NCI-H128 (cell line): ENCODE measurements around the gene C4A.
"Not testable (repeated sequence)": the region's sequence is repeated elsewhere in the genome, so short reads cannot be mapped to it uniquely, and the experiment has no call there.

ENCODE experiments used
- DNase-seq: peaks from one replicate; lab custom pipeline; 2025; ENCODE audit not compliant: unreplicated experiment; lab: John Stamatoyannopoulos, UW

C4A gene

DNA sequence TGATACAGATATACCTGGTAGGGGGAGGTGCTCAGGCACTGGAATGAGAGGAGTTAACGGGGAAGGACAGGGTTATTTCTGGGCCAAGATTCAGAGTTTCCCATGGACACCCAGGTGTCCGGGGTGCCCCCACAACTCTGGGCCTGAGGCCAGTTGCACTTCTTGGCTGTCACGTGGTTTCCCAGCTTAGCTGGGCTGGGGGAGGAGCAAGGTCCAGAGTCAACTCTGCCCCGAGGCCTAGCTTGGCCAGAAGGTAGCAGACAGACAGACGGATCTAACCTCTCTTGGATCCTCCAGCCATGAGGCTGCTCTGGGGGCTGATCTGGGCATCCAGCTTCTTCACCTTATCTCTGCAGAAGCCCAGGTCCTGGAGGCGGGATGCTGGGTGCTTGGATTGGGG lies 32.7 kb downstream of the C4A start, which contains the start of gene C4B:
TSS of gene C4B (plus strand) at position 249 of the 400 bp plus-strand sequence. CDS start at position 300, 51 bp downstream.
- DNase-seq = not testable (repeated sequence)

DNA sequence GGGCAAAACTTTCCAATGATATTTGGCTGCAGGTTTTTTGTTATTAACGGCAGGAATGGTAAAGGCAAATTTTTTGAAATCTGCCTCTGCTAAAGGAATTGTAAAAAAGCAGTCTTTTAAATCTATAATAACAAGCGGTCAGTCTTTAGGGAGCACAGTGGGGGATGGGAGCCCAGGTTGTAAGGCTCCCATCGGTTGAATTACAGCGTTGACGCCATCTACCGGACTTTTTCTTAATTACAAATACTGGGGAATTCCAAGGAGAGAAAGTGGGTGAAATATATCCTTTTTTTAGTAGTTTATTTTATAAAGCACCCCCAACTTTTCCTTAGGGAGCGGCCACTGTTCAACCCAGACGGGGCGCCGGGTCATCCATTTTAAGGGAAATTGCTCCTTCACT lies 40.2 kb downstream of the C4A start:
- not testable (repeated sequence) for DNase-seq

DNA sequence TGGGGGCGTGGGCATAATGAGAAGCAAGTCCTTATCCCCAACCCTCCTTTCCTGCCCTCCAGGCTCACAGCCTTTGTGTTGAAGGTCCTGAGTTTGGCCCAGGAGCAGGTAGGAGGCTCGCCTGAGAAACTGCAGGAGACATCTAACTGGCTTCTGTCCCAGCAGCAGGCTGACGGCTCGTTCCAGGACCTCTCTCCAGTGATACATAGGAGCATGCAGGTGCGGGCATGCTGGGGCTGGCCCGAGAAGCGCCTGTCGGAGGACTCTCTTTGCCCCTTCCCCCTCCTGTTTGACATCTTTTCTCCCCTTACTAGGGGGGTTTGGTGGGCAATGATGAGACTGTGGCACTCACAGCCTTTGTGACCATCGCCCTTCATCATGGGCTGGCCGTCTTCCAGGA lies 46.8 kb downstream of the C4A start:
- not testable (repeated sequence) for DNase-seq

DNA sequence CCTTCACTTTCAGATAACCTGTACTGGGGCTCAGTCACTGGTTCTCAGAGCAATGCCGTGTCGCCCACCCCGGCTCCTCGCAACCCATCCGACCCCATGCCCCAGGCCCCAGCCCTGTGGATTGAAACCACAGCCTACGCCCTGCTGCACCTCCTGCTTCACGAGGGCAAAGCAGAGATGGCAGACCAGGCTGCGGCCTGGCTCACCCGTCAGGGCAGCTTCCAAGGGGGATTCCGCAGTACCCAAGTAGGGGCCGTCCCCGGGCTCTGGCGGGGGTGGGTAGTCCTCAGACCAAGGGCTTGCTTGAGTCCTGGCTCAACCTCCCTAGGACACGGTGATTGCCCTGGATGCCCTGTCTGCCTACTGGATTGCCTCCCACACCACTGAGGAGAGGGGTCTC lies 47.7 kb downstream of the C4A start:
- not testable (repeated sequence) for DNase-seq

DNA sequence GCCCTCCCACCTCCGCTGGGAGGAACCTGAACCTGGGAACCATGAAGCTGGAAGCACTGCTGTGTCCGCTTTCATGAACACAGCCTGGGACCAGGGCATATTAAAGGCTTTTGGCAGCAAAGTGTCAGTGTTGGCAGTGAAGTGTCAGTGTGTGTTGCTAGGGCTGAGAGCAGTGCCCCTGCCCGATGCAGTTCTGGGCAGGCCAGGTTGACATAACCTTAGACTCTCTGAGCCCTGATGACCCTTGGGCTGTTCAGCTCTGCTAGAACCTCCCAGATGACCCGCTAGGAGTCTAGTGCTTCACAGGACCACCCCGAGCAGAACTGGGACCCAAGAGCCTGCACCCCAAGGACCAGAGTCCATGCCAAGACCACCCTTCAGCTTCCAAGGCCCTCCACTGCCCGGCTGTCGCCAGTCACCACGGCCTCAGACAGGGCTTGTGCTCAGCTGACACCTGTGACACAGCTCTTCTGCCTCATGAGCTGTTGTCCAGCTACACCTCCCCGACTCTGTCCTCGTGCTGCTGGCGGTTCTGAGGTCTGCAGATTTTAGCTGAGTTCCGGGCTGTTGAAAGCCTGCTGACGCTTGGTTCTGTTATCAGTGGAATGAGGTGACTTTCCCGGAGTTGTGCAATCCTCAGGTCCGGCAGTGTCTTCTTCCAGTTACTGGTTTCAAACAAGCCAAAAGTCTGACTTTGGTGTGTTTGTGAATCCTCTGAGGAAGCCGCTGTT lies 53.6 kb downstream of the C4A start:
- not testable (repeated sequence) for DNase-seq

DNA sequence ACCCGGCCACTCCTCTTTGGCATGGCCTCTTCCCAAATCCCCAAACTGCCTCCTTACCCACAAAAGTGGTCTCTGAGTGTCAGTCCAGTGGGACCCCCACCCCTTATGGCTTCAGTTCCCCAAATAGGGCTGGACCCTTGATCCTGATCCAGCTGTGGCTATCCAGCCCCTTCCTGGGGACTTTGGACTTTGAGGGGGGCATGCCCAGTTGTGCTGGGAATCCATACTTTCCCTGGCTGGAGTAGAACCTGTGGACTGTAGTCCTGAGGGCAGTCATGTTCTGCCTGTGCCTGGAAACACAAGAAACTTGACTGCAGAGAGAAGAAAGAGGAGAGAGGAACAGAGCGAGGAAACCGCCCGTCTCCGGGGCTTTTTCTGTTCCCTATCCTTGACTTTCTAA lies 55.3 kb downstream of the C4A start:
- not testable (repeated sequence) for DNase-seq

DNA sequence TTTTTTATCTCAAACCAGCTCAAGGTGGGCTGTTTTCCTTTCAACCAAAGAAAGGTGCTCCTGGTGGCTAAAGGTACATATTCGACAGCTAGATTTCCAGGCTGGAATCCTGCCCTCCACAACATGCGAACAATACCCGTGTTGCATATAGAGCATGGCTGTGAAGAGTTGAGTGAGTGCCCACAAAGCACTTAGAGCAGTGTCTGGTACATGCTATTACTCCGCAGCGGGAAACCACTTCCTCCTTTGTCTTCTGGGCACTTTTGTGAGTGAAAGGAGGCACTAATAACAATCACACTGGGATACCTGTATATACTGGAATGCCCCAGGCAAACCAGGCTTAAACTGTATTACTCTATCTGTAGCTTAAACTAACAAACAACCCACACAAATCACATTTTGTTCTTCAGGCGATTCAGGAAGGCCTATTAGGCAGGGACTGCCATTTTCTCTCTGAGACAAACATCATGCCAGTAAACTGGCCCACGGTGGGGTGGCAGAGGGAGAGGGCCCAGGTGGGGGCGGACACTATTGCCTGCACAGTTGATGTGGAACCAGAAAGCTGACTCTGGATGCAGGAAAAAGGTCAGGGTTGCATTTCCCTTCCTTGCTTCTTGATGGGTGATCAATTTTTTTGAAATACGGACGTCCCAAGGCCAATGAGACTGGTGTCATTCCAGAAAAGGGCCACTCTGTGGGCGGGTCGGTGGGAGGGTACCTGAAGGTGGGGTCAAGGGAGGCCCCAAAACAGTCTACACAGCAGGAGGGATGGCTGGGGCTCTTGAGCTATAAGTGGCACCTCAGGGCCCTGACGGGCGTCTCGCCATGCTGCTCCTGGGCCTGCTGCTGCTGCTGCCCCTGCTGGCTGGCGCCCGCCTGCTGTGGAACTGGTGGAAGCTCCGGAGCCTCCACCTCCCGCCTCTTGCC lies 56.0 kb downstream of the C4A start, which contains the start of gene CYP21A2:
TSS of gene CYP21A2 (plus strand) at position 818 of the 927 bp plus-strand sequence. CDS start at position 826, 8 bp downstream.
- DNase-seq = not testable (repeated sequence)

DNA sequence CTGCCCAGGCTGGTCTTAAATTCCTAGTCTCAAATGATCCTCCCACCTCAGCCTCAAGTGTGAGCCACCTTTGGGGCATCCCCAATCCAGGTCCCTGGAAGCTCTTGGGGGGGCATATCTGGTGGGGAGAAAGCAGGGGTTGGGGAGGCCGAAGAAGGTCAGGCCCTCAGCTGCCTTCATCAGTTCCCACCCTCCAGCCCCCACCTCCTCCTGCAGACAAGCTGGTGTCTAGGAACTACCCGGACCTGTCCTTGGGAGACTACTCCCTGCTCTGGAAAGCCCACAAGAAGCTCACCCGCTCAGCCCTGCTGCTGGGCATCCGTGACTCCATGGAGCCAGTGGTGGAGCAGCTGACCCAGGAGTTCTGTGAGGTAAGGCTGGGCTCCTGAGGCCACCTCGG lies 57.0 kb downstream of the C4A start:
- not testable (repeated sequence) for DNase-seq

DNA sequence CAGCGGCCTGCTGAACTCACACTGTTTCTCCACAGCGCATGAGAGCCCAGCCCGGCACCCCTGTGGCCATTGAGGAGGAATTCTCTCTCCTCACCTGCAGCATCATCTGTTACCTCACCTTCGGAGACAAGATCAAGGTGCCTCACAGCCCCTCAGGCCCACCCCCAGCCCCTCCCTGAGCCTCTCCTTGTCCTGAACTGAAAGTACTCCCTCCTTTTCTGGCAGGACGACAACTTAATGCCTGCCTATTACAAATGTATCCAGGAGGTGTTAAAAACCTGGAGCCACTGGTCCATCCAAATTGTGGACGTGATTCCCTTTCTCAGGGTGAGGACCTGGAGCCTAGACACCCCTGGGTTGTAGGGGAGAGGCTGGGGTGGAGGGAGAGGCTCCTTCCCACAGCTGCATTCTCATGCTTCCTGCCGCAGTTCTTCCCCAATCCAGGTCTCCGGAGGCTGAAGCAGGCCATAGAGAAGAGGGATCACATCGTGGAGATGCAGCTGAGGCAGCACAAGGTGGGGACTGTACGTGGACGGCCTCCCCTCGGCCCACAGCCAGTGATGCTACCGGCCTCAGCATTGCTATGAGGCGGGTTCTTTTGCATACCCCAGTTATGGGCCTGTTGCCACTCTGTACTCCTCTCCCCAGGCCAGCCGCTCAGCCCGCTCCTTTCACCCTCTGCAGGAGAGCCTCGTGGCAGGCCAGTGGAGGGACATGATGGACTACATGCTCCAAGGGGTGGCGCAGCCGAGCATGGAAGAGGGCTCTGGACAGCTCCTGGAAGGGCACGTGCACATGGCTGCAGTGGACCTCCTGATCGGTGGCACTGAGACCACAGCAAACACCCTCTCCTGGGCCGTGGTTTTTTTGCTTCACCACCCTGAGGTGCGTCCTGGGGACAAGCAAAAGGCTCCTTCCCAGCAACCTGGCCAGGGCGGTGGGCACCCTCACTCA lies 57.7 kb downstream of the C4A start:
- not testable (repeated sequence) for DNase-seq

DNA sequence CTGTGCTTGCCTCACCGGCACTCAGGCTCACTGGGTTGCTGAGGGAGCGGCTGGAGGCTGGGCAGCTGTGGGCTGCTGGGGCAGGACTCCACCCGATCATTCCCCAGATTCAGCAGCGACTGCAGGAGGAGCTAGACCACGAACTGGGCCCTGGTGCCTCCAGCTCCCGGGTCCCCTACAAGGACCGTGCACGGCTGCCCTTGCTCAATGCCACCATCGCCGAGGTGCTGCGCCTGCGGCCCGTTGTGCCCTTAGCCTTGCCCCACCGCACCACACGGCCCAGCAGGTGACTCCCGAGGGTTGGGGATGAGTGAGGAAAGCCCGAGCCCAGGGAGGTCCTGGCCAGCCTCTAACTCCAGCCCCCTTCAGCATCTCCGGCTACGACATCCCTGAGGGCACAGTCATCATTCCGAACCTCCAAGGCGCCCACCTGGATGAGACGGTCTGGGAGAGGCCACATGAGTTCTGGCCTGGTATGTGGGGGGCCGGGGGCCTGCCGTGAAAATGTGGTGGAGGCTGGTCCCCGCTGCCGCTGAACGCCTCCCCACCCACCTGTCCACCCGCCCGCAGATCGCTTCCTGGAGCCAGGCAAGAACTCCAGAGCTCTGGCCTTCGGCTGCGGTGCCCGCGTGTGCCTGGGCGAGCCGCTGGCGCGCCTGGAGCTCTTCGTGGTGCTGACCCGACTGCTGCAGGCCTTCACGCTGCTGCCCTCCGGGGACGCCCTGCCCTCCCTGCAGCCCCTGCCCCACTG lies 58.6 kb downstream of the C4A start:
- DNase-seq = not testable (repeated sequence)

DNA sequence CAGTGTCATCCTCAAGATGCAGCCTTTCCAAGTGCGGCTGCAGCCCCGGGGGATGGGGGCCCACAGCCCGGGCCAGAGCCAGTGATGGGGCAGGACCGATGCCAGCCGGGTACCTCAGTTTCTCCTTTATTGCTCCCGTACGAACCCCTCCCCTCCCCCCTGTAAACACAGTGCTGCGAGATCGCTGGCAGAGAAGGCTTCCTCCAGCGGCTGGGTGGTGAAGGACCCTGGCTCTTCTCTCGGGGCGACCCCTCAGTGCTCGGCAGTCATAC lies 59.1 kb downstream of the C4A start:
- DNase-seq = not testable (repeated sequence)

DNA sequence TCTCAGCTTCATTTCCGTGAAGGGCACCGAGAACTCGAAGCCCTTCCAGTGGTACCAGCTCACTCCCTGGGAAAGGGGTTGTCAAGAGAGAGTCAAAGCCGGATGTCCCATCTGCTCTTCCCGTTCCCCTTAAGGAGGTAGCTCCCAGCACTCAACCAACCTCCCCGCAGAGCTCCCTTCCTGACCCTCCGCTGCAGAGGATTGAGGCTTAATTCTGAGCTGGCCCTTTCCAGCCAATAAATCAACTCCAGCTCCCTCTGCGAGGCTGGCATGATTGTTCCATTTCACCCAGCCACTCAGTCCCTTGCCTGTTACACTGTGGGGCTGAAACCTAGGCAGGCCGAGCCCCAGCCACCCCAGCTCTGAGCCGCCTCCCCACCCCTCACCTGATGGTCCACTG lies 59.5 kb downstream of the C4A start:
- DNase-seq = not testable (repeated sequence)

DNA sequence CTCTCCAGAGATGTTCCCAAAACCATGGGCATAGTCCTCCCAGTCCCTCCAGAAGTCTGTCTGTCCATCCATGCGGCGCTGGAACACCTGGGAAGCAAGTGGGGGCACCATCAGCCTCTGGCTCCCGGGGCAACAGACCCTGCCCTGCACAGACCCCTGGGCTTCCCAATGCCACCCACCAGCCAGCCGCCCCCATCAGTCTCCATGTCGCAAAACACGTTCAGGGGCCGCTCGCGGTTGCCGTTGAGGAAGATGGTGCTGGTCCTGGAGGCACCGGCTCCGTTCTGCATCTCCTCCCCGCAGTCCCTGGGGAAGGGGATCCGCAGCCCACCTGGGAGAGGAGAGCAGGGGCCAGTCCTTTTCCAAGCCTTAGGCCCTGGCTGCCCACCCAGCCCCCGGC lies 60.4 kb downstream of the C4A start:
- not testable (repeated sequence) for DNase-seq

DNA sequence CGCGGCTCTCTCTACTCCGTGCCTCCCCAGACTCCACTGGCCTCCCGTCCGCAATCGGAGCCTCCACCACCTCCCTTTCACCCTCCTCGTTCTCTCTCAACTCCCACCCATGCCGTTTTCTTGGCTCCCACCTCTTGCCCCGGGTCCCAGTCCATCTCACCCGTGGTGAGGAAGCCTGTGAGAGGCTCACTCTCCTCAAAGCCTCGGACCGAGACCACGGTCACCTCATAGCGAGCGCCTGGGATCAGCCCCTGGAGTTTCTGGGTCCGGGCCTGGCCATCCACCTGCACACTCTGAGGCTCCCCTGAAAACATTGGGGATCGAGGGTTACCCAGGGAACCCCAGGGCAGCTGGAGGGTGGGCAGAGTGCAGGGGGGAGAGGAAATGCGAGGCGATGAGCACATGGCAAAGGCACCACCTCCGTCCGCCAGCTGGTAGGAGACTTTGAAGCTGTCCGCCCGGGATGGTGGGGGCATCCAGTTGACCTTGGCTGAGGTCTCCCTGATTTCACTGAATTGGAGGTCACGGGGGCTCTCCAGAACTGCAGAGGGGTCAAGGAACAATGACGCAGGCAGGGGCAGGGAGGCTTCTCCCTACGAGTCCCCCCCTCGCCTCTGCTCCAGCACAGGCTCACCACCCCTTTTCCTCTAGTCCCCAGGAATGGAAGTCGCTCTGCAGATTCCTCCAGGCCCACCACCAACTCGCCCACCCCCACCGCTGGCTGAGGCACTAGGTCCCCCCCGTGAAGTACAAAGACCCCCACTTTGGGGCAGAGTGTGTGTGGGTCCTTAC lies 61.9 kb downstream of the C4A start:
- not testable (repeated sequence) for DNase-seq

DNA sequence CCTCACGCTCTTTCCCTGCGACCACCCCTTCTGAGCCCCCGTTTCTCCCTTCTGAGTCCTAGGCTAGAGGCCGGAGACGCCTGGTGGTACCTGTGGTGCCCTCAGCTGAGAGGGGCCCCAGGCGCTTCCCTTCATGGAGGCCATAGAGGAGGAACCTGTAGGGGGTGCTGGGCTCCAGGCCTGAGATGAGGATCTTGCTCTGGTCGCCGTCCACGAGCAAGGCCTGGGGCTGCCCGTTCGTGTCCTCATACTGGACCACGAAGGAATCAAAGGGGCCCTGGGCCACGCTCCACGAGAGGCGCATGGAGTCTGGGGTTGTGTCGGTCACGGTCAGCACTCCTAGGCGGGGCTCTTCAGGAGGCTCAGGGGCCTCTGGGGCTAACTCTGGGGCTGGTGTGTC lies 63.1 kb downstream of the C4A start:
- not testable (repeated sequence) for DNase-seq

DNA sequence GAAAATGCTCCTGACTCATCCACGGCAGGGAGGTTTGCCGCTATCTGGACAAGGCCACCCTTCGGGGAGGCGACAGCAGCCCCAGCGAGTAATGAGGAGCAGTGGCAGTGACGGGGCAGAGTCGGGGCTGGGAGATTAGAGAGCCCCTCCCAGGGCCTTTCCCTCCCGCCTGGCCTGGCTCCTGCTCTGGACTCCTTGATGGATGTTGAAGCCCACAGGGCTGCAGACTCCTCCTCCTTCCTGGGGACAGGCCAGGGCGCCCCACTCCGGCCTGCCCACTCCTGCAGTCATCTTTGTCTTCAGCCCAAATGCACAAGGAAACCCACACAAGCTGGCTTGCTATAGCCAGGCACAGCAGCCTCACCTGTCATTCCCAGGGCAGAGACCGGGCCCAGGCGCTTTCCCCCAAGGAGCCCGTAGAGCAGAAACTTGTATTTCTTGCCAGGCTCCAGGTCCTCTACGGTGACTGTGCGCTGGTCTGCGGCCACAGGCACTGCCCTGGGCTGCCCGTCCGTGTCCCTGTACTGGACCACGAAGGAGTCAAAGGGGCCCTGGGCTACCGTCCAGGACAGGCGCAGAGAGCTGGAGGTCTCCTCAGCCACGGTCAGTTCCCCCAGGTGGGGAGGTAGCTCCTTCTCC lies 64.1 kb downstream of the C4A start:
- no peak for DNase-seq

DNA sequence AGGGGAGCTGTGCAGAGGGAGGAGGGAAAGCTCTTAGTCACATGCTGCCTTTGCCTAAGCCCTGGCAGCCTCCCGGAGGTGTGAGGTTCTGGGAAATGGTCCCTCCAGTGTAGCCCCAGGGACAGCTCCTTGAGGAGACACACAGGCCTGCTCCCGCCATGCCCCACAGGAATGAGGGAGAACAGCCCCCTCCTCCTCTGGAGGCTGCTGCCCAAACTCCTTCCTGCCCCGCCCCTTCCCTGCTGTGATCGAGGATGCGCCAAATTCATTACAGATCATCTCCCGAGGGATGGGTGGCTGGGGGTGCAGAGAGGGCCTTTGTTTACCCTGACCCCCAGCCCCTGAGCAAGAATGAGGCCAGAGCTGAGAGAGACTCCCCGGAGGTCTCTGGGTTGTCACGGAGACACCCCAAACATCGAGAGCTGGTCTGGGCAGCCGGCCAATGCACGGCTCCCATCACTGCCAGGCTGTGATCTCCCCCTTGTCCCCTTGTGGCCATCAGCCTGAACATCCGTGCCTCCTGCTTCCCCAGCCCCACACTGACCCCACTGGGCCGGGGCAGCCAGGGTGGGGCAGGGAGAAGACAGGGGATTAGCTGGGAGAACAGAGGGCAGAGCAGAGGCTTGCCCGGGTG lies 64.7 kb downstream of the C4A start:
- DNase-seq = no peak

DNA sequence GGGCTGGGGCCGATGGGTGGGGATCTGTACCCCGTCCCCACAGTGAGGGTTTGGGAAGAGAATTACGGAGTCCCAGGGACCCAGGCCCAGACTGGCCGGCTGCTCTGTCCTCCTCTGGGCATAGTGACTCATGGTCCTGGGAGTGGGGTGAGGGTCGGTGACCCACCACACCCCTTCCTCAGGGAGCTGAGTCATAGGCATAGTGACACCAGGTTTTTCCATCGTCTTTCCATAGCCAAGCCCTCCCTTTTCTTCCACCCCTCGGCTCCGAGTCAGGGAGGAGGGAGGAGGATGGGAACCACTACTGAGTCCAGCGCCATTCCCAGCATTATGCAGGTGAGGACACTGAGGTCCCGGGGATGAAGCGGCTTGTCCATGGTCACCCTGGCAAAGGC lies 65.2 kb downstream of the C4A start:
- DNase-seq = no peak

DNA sequence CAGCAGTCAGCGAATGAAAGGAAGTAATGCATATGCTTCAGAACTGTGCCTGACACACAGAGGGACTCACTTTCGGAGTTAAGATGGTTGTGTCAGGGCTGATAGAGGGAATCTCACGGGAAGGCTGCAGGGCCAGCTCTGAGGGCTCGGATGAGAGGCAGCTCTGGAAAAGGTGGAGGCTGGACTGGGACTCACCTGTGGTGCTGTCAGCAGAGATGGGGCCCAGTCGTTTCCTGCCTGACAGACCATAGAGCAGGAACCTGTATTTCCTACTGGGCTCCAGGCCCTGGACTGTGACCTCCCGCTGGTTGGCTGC lies 65.6 kb downstream of the C4A start:
- DNase-seq = no peak
